NT2/D1 (cell line): ENCODE results near the gene SIT1.

Source experiments
- SUZ12 ChIP-seq: IDR thresholded peaks from 2 replicates; pipeline ENCODE4 v1.6.1; 2011; ENCODE audit not compliant: insufficient read length, insufficient read depth; ENCODE audit errors: extremely low read depth
- YY1 ChIP-seq: IDR thresholded peaks from 2 replicates; pipeline ENCODE4 v1.6.1; 2011; ENCODE audit not compliant: insufficient read length, insufficient read depth
- ZNF274 ChIP-seq: IDR thresholded peaks from 2 replicates; pipeline ENCODE4 v1.6.1; 2011; ENCODE audit warnings: mild to moderate bottlenecking, low read depth, low read length

- TF ChIP-seq SUZ12 (no peak), YY1 (no peak), ZNF274 (no peak)
These were observed 8.6 kb upstream of the SIT1 start for GRCh38 chr9:35659340-35659739.
